Measurements from ENCODE around the gene PRORP.
A peak's percentile ranks its signal among the peaks of the same experiment; 100 is the strongest.
"Not testable (repeated sequence)": the region's sequence is repeated elsewhere in the genome, so short reads cannot be mapped to it uniquely, and the experiment has no call there.

PRORP gene

DNA sequence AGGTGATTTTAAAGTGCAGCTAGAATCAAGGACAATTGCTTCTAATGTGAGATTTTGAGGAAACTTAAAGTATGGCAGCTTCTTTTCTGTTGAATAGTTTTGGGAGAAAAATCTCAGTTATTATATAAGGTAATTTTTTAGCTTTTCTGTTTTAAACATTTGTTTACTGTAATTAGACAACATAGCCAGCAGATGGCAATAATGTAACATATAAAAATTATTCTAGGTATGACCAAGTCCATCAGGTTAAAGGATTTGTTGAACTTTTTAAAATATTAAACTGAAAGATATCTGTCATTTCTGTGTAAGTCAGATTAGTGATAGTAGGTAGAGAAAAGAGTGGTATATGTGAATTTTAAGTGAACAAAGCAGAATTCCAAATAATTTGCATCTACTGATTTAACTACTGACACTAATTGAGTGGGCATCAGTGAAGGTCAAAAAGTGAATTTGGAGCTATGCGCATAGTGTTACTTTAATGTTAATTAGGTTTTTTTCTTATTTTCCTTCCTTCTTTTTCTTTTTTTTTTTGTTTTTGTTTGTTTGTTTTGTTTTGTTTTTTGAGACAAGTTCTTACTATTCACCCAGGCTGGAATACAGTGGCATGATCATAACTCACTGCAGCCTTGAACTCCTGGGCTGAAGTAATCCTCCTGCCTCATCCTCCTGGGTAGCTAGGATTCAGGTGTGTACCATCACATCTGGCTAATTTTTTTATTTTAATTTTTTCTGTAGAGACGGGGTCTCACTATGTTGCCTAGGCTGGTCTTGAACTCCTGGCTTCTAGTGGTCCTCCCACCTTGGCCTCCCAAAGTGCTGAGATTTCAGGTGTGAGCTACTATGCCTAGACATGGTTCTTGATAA, 18.6 kb downstream of the PRORP start:
- peak in 1 of 2 experiments; percentile 24 for DNase-seq

GRCh38 chr14:35144029-35144428, 21.7 kb downstream of the PRORP start:
- no peak for DNase-seq

GRCh38 chr14:35146711-35147149, 24.4 kb downstream of the PRORP start:
- DNase-seq = no peak

- DNase-seq = no peak
Observed at GRCh38 chr14:35147186-35147585, 24.8 kb downstream of the PRORP start.

DNA sequence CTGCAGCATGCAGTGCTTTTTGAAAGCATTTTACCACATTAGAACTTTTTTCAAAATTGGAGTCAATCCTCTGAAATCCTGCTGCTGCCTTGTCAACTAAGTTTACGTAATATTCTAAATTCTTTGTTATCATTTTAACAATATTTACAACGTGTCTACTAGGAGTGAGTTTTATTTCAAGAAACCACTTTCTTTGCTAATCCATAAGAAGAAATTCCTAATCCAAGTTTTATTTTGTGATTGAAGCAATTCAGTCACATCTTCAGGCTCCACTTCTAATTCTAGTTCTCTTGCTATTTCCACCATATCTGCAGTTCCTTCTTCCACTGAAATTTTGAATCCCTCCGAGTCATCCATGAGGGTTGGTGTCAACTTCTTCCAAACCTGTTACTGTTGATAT, 25.4 kb downstream of the PRORP start:
- no peak for DNase-seq

DNA sequence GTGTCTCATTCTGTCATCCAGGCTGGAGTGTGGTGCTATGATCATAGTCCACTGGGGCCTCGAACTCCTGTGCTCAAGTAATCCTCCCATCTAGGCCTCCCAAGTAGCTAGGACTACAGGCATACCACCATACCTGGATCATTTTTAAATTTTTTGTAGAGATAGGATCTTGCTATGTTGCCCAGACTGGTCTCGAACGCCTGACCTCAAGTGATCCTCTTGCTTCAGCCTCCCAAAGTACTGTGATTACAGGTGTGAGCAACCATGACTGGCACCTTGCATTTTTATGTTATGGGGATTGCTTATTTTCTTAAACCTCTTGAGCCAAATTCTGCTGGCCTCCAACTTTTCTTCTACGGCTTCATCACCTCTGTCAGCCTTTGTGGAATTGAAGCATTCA, 26.9 kb downstream of the PRORP start:
- no peak for DNase-seq

DNA sequence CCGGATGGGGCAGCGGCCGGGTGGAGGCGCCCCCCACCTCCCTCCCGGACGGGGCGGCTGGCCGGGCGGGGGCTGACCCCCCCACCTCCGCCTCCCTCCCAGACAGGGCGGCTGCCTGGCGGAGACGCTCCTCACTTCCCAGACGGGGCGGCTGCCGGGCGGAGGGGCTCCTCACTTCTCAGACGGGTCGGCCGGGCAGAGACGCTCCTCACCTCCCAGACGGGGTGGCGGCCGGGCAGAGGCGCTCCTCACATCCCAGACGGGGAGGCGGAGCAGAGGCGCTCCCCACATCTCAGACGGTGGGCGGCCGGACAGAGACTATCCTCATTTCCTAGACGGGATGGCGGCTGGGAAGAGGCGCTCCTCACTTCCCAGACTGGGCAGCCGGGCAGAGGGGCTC, 30.2 kb downstream of the PRORP start:
- DNase-seq = not testable (repeated sequence)

- no peak for DNase-seq
Observed at GRCh38 chr14:35154016-35154415, 31.7 kb downstream of the PRORP start.

- no peak for DNase-seq
Observed at GRCh38 chr14:35155962-35156361, 33.6 kb downstream of the PRORP start.

DNA sequence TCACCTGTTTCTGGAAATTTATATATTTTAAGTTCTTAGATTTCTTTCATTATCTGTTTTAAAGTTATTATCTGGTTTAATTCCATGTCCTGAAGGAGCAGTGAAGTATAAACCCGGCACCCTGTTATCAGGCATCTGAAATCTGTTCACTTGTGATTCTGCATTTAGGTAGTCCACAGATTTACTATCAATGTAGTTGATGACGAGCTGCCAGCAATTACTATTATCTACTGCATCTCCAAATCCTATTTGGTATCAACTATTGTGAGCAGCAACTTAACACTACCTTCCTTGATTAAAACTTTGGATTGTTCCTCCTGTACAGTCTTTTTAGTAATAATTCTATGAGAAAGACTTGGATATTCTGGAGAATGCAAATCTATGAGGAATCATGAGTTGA, 36.1 kb downstream of the PRORP start:
- DNase-seq = no peak

DNA sequence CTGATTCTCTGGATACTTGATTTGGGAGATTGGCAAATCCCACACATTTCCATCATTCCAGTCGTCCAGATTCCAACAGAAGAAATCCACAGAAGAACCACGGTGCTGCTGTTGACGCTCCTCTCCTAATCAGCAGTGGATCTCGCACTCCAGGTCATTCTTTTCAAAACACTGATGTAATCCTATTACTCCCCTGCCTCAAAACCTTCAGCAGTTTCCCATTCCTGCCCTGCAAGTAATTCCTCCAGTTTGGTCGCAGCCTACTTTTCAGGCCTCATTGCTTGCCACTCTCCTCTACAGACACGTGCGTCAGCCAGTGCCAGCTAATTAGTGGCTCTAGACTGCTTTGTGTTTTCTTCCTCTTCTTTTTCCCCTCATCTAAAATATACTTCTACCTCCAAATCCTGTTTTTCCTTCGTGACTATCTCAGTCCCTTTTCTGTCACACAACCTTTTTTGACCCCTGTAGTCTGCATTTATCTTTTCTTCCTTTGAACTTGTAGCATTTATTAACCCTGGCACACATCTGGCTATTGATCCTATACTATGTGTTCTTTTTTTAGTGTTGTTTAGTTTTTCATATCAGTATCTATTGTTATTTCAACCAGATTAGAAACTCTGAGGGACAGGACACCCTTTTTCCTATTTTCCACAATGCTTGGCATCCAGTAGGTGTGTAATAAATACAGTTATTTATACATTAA, 36.8 kb downstream of the PRORP start:
- no peak for DNase-seq

- DNase-seq = no peak
Observed at GRCh38 chr14:35159742-35160409, 37.5 kb downstream of the PRORP start.

DNA sequence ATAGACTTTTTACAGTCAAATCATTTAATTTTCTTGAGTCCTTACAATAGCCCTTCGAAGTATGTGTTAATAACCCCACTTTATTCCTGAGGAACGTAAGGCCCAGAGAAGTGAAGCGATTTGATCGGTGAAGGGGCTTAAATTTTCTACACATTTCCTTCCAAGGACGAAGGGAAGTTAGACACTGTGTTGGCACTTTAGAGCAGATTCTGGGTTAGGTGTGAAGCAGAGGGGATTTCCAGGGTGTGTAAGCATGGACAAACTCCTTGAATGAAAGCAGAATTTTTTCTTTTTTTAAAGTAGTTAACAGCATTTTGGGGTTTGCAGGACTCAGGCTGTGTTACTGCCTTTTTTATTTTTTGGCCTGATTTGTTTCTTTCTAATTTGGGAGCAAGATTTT, 38.9 kb downstream of the PRORP start:
- no peak for DNase-seq

GRCh38 chr14:35163384-35163783, 41.0 kb downstream of the PRORP start:
- no peak for DNase-seq

DNA sequence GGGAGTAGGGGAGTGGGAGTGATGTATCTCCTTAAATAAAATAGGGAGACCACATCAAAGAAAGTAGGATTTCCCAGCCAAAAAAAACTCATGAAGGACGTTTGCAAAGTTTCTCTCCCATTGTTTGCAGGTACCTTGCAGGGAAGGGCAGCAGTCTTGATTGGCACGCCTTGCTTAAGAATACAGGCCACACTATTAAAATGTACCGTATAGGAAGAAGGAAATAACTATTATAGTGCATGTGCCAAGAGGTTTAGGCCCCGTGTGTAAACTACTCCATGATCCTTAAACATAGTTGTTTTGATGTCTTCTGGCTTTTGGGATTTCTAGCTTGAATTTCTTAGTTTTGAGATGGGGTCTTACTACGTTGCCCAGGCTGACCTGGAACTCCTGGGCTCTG, 42.5 kb downstream of the PRORP start:
- no peak for DNase-seq

GRCh38 chr14:35167496-35167895, 45.1 kb downstream of the PRORP start:
- no peak for DNase-seq

All from NCI-H526 (cell line).